Measurements from ENCODE around the gene FKBP2. TPM values are rescaled to one million over a fixed set of nuclear protein-coding genes. Genes with fewer than 3 reads are reported as not detected.
A peak's percentile ranks its signal among the peaks of the same experiment; 100 is the strongest.

Gene FKBP2
- total RNA-seq, 2 experiments from 2014 or later = 21.9 to 24.8 TPM

DNA sequence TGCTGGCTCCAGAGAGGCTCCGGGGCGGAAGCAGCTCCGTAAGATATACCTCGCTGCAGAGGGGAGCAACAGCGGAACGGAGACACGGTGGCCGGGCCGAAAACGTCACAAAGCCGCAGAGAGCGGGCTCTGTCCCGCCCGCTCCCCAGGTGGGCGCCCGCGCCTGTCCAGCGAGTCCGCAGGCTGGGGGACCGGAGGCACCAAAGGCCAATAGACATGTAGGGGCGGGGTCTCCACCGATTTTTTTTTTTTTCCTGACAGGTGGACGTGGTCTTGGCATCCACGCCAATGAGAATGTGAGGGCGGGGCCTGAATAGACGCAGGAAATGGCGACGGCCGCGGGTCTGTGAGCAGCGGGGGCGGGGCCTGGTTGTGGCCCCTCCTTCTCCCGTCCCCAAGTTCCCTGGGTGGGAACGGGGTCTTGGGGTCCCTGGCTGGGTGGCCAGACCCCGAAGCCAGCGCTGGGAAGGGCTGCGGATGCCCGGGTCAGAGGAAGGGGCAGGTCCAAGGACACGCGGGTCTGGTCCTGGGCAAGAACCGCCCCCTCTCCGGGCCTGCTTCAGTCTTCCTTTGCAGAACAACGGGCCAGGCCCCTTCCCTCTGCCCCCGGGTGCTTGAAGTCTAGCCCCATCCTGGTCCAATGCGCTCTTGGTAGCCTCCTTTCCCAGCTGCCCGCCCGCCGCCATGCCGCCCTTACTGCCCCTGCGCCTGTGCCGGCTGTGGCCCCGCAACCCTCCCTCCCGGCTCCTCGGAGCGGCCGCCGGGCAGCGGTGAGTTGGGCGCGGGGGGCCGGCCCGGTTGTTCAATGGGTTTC lies 10.5 kb upstream of the FKBP2 start, which contains the start of gene DNAJC4:
DNAJC4 (plus strand) TSS at position 378 of the 814 bp plus-strand sequence; CDS start at position 685, 307 bp downstream.
- H3K36me3 Mint-ChIP-seq (ENCODE audit: low read depth) = peaks cover 5% of the 10 kb centered on the region
- no peaks in the 10 kb centered on the region for H3K27me3 Mint-ChIP-seq
- H3K9me3 Mint-ChIP-seq = no peaks in the 10 kb centered on the region
- peak within 1 kb of the TSS; percentile 87 for H3K4me3 Mint-ChIP-seq
- POLR2A ChIA-PET = no interaction called here
- CTCF ChIA-PET = interaction anchor here (0.6 to 9.2 kb wide), 7 partner anchors 11 to 96 kb away, joined by 3 to 94 read pairs (median 3); partner anchors contain the start of gene FERMT3
- peak; percentile 94 for DNase-seq
- H3K27ac Mint-ChIP-seq = peak within 1 kb of the TSS; percentile 94
- H3K4me1 Mint-ChIP-seq = peaks cover 56% of the 10 kb centered on the region

DNA sequence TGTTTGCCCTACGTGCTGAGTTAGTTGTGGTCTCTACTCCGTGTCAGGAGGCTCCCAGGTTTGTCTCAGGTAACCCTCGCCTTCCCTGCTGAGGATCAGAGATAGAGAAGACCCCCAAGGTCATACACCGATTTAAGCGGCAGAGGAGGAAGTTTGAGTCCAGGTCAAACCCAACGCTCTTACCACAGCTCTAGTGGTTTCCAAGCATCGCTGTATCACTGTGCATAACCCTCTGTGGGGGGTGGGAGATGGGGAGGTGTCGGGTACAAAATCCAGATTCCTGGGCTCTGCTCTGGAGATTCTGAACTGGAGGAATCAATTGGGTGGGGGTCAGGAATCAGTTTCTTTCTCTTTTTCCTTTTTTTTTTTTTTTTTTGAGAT lies 9.9 kb upstream of the FKBP2 start:
- POLR2A ChIA-PET = no interaction called here
- Mint-ChIP-seq H3K9me3 (no peaks in the 10 kb centered on the region), H3K27me3 (no peaks in the 10 kb centered on the region), H3K27ac (peak overlapping the region; percentile 94), H3K4me1 (peaks cover 61% of the 10 kb centered on the region), H3K4me3 (peak overlapping the region; percentile 87), H3K36me3 (ENCODE audit: low read depth) (peaks cover 7% of the 10 kb centered on the region)
- CTCF ChIA-PET = interaction anchor here (0.6 to 1.2 kb wide), 3 partner anchors 12 to 95 kb away, joined by 4 read pairs; no protein-coding TSS in a partner anchor
- DNase-seq = no peak

DNA sequence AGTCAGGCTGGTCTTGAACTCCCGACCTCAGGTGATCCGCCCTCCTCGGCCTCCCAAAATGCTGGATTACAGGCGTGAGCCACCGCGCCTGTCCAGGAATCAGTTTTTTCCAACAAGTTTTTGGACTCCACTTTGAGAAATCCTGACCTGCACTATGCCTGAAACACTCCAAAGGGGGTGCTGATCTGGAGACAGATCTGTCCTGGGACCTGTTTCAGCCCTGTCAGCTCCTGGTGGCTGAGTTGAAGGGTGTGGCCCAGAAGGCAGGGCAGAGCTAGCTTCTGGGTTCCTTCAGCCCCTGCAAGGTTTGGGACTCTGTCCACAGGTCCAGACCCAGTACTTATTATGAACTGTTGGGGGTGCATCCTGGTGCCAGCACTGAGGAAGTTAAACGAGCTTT lies 9.3 kb upstream of the FKBP2 start:
- no peak overlapping the region for H3K27ac Mint-ChIP-seq
- ChIA-PET CTCF (interaction anchor here (0.6 to 1.7 kb wide), 5 partner anchors 11 to 111 kb away, joined by 3 to 4 read pairs (median 4); no protein-coding TSS in a partner anchor), POLR2A (no interaction called here)
- peak overlapping the region; percentile 87 for H3K4me3 Mint-ChIP-seq
- H3K27me3 Mint-ChIP-seq = no peaks in the 10 kb centered on the region
- peaks cover 7% of the 10 kb centered on the region for H3K36me3 Mint-ChIP-seq (ENCODE audit: low read depth)
- H3K9me3 Mint-ChIP-seq = no peaks in the 10 kb centered on the region
- H3K4me1 Mint-ChIP-seq = peaks cover 62% of the 10 kb centered on the region
- DNase-seq = no peak

DNA sequence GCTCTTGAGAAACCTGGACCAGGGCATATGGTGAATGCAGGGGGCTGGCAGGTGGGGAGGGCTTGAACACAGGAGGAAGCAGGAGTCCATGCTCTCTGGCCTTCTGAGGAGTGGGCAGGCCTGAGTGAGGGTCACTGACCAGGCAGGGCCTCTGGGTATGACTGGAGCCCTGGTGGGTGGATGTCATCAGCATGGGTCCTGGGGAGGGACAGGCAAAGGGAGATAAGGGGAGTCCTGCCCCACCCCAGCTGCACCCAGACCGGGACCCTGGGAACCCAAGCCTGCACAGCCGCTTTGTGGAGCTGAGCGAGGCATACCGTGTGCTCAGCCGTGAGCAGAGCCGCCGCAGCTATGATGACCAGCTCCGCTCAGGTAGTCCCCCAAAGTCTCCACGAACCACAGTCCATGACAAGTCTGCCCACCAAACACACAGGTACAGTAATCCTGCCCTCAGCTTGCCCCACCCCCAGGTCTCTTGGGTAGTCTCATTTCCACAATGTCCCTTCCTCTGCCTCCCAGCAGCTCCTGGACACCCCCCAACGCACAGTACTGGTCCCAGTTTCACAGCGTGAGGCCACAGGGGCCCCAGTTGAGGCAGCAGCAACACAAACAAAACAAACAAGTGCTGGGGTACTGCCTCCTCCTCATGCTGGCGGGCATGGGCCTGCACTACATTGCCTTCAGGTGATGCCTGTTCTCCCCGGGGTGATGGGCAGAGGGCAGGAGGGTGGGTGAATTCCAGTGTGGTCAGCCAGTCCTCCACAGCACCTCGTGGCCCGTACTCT lies 8.5 kb upstream of the FKBP2 start:
- Mint-ChIP-seq H3K9me3 (no peaks in the 10 kb centered on the region), H3K27ac (peak overlapping the region; percentile 46), H3K4me1 (peaks cover 65% of the 10 kb centered on the region), H3K36me3 (ENCODE audit: low read depth) (peaks cover 9% of the 10 kb centered on the region), H3K4me3 (peak overlapping the region; percentile 52), H3K27me3 (no peaks in the 10 kb centered on the region)
- POLR2A ChIA-PET = interaction anchor here (0.6 to 1.0 kb wide), 2 partner anchors 9 to 45 kb away, joined by 3 read pairs; partner anchors contain the start of gene FKBP2
- no peak for DNase-seq
- CTCF ChIA-PET = interaction anchor here (0.6 to 2.0 kb wide), 13 partner anchors 9 to 217 kb away, joined by 3 to 6 read pairs (median 4); partner anchors contain the start of genes ESRRA and PLCB3

DNA sequence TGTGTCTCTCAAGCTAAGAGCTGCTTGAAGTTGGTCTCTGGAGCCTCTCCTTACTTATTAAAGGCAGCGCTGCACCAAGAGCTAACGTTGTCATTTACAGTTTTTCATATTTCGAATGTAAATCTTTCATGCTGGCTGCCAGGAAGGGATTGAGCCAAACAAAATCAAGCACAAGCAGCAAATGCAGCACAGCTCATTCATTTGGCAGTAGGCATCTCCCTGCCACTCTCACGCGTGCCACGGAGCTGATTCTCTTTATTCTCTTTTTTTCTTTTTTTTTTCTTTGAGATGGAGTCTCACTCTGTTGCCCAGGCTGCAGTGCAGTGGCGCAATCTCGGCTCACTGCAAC lies 8.0 kb upstream of the FKBP2 start:
- DNase-seq = no peak
- peak overlapping the region; percentile 14 for H3K4me3 Mint-ChIP-seq
- no peaks in the 10 kb centered on the region for H3K9me3 Mint-ChIP-seq
- ChIA-PET POLR2A (interaction anchor here (0.6 to 1.0 kb wide), 3 partner anchors 8 to 72 kb away, joined by 3 read pairs; partner anchors contain the start of gene FKBP2), CTCF (interaction anchor here (0.6 to 2.0 kb wide), 12 partner anchors 10 to 218 kb away, joined by 3 to 6 read pairs (median 4); partner anchors contain the start of genes ESRRA and PLCB3)
- H3K4me1 Mint-ChIP-seq = peaks cover 62% of the 10 kb centered on the region
- peaks cover 13% of the 10 kb centered on the region for H3K36me3 Mint-ChIP-seq (ENCODE audit: low read depth)
- H3K27me3 Mint-ChIP-seq = no peaks in the 10 kb centered on the region
- H3K27ac Mint-ChIP-seq = no peak overlapping the region

DNA sequence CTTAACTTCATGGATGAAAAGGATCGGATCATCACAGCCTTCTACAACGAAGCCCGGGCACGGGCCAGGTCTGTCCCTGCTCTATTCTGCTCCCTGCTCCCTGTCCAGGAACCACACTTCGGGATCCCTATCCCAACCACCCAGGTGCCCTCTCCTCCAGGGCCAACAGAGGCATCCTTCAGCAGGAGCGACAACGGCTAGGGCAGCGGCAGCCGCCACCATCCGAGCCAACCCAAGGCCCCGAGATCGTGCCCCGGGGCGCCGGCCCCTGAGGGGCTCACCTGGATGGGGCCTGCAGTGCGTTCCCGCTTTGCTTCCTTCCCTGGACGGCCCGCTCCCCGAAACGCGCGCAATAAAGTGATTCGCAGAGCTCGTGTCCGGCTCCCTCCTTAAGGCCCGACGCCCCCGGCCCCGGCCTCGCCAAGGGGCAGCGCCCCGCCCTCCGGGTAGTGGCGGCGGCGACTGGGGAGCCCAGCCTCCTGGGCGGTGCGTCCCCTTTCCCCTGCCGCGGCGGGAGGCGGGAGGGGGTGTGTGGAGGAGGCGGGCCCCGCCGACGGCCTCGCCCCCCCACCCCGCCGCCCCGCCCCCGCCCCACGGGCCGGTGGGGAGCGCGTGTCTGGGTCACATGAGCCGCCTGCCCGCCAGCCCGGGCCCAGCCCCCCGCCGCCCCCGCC lies 6.8 kb upstream of the FKBP2 start, which contains the start of gene VEGFB:
VEGFB (plus strand) TSS at position 672 of the 674 bp plus-strand sequence. CDS start 250 bp downstream, outside the sequence.
- H3K9me3 Mint-ChIP-seq = no peaks in the 10 kb centered on the region
- DNase-seq = peak; percentile 71
- H3K27ac Mint-ChIP-seq = peak within 1 kb of the TSS; percentile 73
- peaks cover 61% of the 10 kb centered on the region for H3K4me1 Mint-ChIP-seq
- ChIA-PET POLR2A (no interaction called here), CTCF (interaction anchor here (1.0 to 2.0 kb wide), 4 partner anchors 10 to 71 kb away, joined by 3 to 6 read pairs (median 4); partner anchors contain the start of gene ESRRA)
- no peaks in the 10 kb centered on the region for H3K27me3 Mint-ChIP-seq
- H3K4me3 Mint-ChIP-seq = peak within 1 kb of the TSS; percentile 83
- H3K36me3 Mint-ChIP-seq (ENCODE audit: low read depth) = peaks cover 13% of the 10 kb centered on the region

DNA sequence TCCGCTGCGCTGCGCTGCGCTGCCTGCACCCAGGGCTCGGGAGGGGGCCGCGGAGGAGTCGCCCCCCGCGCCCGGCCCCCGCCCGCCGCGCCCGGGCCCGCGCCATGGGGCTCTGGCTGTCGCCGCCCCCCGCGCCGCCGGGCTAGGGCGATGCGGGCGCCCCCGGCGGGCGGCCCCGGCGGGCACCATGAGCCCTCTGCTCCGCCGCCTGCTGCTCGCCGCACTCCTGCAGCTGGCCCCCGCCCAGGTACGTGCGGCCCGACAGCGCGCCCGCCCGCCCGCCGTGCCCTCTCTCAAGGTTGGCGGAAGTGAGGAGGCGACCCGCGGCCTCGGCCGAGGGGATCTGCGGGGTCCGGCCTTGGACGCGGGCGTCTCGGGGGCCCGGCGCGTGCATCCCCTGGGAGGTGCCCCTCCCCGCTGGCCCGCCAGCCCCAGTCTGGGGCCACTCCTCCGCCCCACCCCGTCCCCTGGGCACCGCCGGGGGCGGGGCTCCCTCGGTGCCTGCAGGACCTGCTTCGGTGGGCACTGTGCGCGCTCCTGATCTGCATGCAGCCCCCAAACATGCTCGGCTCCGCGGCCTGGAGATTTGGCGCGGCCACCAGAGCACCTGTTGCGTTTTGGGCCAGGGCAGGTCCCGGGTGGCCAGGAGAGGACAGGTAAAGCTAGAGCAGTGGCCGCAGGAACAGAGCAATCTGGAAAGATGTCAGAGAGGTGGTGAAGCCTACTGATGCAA lies 6.1 kb upstream of the FKBP2 start:
- H3K27ac Mint-ChIP-seq = peak overlapping the region; percentile 73

DNA sequence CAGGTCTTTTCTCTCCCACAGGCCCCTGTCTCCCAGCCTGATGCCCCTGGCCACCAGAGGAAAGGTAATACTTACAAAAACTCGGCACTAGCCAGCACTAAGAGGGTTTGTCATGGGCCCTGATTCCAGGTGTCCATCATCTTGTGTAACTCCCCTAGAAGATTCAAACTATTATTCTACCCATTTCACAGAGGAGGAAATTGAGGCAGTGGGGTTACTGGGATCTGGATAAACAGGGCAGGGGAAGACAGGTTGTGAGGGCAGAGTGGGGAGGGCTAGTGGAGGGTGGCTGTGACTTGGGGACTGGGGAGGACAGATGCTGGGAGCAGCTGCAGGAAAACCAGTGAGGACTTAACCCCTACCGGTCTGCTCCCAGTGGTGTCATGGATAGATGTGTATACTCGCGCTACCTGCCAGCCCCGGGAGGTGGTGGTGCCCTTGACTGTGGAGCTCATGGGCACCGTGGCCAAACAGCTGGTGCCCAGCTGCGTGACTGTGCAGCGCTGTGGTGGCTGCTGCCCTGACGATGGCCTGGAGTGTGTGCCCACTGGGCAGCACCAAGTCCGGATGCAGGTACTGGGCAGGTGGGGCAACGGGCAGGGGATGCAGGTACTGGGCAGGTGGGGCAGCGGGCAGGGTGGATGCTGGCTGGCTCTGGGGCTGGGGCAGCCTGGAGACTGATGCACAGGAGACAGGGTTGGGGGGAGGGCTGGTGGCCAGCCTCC lies 5.3 kb upstream of the FKBP2 start:
- no peaks in the 10 kb centered on the region for H3K9me3 Mint-ChIP-seq
- H3K4me1 Mint-ChIP-seq = peaks cover 59% of the 10 kb centered on the region
- H3K27me3 Mint-ChIP-seq = no peaks in the 10 kb centered on the region
- ChIA-PET POLR2A (interaction anchor here (0.6 kb wide), 1 partner anchor 33 kb away, joined by 3 read pairs; no protein-coding TSS in a partner anchor), CTCF (interaction anchor here (0.6 to 2.0 kb wide), 7 partner anchors 9 to 776 kb away, joined by 3 to 5 read pairs (median 4); no protein-coding TSS in a partner anchor)
- no peak for DNase-seq
- H3K27ac Mint-ChIP-seq = peak overlapping the region; percentile 73
- H3K4me3 Mint-ChIP-seq = peak overlapping the region; percentile 83
- H3K36me3 Mint-ChIP-seq (ENCODE audit: low read depth) = peaks cover 14% of the 10 kb centered on the region

More for the DNA sequence above, 6.1 kb upstream of the FKBP2 start:
- POLR2A ChIA-PET = interaction anchor here (0.6 kb wide), 1 partner anchor 34 kb away, joined by 3 read pairs; no protein-coding TSS in a partner anchor
- Mint-ChIP-seq H3K4me3 (peak overlapping the region; percentile 83), H3K9me3 (no peaks in the 10 kb centered on the region), H3K27me3 (no peaks in the 10 kb centered on the region), H3K4me1 (peaks cover 58% of the 10 kb centered on the region), H3K36me3 (ENCODE audit: low read depth) (peaks cover 13% of the 10 kb centered on the region)
- CTCF ChIA-PET = interaction anchor here (0.6 to 2.0 kb wide), 4 partner anchors 67 to 777 kb away, joined by 3 to 5 read pairs (median 4); no protein-coding TSS in a partner anchor
- peak; percentile 49 for DNase-seq

DNA sequence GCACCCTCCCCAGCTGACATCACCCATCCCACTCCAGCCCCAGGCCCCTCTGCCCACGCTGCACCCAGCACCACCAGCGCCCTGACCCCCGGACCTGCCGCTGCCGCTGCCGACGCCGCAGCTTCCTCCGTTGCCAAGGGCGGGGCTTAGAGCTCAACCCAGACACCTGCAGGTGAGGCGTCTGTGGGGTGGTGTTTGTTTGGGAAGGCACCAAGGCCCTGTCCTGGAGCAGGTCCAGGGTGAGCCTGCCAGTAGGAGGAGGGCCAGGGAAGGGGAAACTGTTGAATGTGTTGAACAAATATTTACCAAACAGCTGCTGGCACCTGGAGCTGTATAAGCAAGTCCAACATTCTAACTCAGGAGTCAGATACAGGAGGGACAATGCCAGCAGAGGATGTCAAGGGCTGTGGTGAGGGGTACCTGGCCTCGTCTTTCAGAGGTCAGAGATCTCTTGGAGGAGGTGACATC lies 3.4 kb upstream of the FKBP2 start:
- Mint-ChIP-seq H3K9me3 (no peaks in the 10 kb centered on the region), H3K27me3 (no peaks in the 10 kb centered on the region), H3K36me3 (ENCODE audit: low read depth) (peaks cover 14% of the 10 kb centered on the region), H3K27ac (peak overlapping the region; percentile 36), H3K4me1 (peaks cover 54% of the 10 kb centered on the region), H3K4me3 (no peak overlapping the region)
- ChIA-PET POLR2A (no interaction called here), CTCF (interaction anchor here (0.6 to 2.2 kb wide), 10 partner anchors 9 to 66 kb away, joined by 3 to 6 read pairs (median 3); partner anchors contain the start of genes NUDT22, PPP1R14B and TRPT1)
- no peak for DNase-seq

DNA sequence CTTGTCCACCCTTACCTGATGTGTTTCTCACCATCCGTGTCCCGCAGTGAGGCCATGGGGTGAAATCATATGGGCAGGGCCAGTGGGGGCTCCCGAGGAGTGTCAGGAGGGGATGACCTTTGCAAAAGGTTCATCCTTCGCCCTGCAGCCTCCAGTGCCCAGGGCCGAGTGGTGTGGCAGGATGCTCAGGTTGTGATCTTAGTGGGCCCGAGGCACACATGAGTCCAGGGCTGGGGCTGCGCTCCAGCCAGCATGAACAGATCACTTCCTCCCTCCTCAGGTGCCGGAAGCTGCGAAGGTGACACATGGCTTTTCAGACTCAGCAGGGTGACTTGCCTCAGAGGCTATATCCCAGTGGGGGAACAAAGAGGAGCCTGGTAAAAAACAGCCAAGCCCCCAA lies 2.8 kb upstream of the FKBP2 start:
- H3K36me3 Mint-ChIP-seq (ENCODE audit: low read depth) = peaks cover 14% of the 10 kb centered on the region
- no peak overlapping the region for H3K27ac Mint-ChIP-seq
- ChIA-PET POLR2A (no interaction called here), CTCF (interaction anchor here (0.9 to 2.2 kb wide), 7 partner anchors 9 to 47 kb away, joined by 3 to 7 read pairs (median 4); partner anchors contain the start of genes PLCB3 and PPP1R14B)
- H3K9me3 Mint-ChIP-seq = no peaks in the 10 kb centered on the region
- no peak for DNase-seq
- no peak overlapping the region for H3K4me3 Mint-ChIP-seq
- no peaks in the 10 kb centered on the region for H3K27me3 Mint-ChIP-seq
- H3K4me1 Mint-ChIP-seq = peaks cover 53% of the 10 kb centered on the region

DNA sequence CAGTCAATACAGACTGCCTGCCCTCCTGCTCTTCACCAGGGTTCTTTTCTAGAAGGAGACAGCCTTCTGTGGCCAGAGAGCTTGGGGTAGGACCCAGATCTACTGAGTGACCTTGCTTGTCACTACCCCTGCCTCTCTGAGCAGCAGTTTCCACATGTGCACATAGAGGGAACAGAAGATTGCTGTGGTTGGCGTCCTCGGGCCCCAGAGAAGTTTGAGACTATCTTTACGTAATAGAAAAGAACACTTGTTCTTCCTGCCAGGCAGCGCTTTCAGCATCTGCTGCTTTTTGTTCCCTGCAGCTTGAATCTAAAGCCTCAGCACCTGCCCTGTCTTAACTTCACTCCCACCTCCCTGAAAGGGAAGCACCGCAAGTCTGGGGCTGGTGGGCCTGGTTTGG lies 1.9 kb upstream of the FKBP2 start:
- peak overlapping the region; percentile 13 for H3K27ac Mint-ChIP-seq
- POLR2A ChIA-PET = no interaction called here

More for the DNA sequence above, 1.9 kb upstream of the FKBP2 start:
- H3K4me3 Mint-ChIP-seq = no peak overlapping the region
- peaks cover 58% of the 10 kb centered on the region for H3K4me1 Mint-ChIP-seq
- CTCF ChIA-PET = interaction anchor here (0.6 to 2.2 kb wide), 5 partner anchors 8 to 93 kb away, joined by 3 to 7 read pairs (median 4); partner anchors contain the start of genes PLCB3 and PPP1R14B
- peaks cover 23% of the 10 kb centered on the region for H3K36me3 Mint-ChIP-seq (ENCODE audit: low read depth)
- no peaks in the 10 kb centered on the region for H3K27me3 Mint-ChIP-seq
- H3K9me3 Mint-ChIP-seq = no peaks in the 10 kb centered on the region
- no peak for DNase-seq
